ENCODE data around the gene TAS2R14. TPM values are rescaled to one million over a fixed set of nuclear protein-coding genes. Genes with fewer than 3 reads are reported as not detected.

Gene TAS2R14
- polyA plus RNA-seq, 1 of the 3 experiments (the other 2 are of a cell fraction) = 1.4 TPM

DNA sequence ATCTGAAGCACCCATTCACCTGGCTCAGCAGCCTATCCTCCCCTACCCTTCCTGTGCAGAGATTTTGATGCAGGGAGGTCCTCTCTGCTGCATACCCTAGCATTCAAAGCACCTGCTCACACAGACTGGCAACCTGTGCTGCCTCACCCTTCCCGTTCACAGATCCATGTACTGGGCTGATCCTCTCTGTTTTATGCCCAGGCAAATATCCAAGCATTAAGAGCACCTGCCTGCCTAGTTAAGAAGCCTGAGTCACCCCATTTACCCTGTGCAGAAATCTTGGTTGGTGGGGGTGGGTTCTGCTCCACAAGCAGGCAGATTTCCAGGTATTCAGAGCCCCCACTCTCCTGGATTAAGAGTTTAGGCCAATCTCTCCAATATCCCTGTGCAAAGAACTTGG lies 38.1 kb downstream of the TAS2R14 start (continued):
- TF ChIP-seq, protein P1, sequence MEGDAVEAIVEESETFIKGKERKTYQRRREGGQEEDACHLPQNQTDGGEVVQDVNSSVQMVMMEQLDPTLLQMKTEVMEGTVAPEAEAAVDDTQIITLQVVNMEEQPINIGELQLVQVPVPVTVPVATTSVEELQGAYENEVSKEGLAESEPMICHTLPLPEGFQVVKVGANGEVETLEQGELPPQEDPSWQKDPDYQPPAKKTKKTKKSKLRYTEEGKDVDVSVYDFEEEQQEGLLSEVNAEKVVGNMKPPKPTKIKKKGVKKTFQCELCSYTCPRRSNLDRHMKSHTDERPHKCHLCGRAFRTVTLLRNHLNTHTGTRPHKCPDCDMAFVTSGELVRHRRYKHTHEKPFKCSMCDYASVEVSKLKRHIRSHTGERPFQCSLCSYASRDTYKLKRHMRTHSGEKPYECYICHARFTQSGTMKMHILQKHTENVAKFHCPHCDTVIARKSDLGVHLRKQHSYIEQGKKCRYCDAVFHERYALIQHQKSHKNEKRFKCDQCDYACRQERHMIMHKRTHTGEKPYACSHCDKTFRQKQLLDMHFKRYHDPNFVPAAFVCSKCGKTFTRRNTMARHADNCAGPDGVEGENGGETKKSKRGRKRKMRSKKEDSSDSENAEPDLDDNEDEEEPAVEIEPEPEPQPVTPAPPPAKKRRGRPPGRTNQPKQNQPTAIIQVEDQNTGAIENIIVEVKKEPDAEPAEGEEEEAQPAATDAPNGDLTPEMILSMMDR (IDR thresholded peaks at IDR 0.05) = no peak
- TF ChIP-seq SMC3 (IDR thresholded peaks at IDR 0.05; ENCODE audit: low read depth, low read length) (no peak), SIN3A (IDR thresholded peaks at IDR 0.05; ENCODE audit: borderline replicate concordance, low read depth, low read length) (no peak), EP300 (IDR thresholded peaks at IDR 0.05; ENCODE audit: borderline replicate concordance in 1 of 2, low read depth in 1 of 2, low read length in 1 of 2) (no peak)
- TF ChIP-seq, protein P2, sequence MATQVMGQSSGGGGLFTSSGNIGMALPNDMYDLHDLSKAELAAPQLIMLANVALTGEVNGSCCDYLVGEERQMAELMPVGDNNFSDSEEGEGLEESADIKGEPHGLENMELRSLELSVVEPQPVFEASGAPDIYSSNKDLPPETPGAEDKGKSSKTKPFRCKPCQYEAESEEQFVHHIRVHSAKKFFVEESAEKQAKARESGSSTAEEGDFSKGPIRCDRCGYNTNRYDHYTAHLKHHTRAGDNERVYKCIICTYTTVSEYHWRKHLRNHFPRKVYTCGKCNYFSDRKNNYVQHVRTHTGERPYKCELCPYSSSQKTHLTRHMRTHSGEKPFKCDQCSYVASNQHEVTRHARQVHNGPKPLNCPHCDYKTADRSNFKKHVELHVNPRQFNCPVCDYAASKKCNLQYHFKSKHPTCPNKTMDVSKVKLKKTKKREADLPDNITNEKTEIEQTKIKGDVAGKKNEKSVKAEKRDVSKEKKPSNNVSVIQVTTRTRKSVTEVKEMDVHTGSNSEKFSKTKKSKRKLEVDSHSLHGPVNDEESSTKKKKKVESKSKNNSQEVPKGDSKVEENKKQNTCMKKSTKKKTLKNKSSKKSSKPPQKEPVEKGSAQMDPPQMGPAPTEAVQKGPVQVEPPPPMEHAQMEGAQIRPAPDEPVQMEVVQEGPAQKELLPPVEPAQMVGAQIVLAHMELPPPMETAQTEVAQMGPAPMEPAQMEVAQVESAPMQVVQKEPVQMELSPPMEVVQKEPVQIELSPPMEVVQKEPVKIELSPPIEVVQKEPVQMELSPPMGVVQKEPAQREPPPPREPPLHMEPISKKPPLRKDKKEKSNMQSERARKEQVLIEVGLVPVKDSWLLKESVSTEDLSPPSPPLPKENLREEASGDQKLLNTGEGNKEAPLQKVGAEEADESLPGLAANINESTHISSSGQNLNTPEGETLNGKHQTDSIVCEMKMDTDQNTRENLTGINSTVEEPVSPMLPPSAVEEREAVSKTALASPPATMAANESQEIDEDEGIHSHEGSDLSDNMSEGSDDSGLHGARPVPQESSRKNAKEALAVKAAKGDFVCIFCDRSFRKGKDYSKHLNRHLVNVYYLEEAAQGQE (IDR thresholded peaks at IDR 0.05; ENCODE audit: low read depth, low read length) = no peak

DNA sequence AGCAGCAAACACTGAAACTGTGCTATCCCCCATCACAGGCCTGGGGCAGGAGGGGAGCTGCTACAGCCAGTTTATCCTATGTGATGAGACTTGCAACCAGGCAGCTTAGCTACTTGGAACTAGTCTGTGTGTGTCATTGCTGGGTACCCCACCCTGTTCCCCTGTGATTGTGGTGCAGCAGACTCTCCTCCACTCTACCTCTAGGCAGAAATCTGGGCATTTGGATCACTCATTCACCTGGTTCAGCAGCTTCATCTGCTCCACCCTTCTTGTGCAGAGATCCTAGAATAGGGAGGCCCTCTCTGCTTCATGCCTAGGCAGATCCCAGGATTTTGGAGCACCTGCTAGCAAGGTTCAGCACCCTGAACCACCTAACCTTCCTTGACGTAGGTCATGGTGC lies 38.5 kb downstream of the TAS2R14 start:
- no peaks in the 10 kb centered on the region for H4K20me1 ChIP-seq (ENCODE audit: insufficient read depth)
- no peaks in the 10 kb centered on the region for H3K27me3 ChIP-seq (ENCODE audit: insufficient read depth)
- no peaks in the 10 kb centered on the region for H3K9me2 ChIP-seq
- H3K36me3 ChIP-seq (replicated peaks in 1 of 2; ENCODE audit: control insufficient read depth in 1 of 2, insufficient read depth in 2 of 2, low read length in 1 of 2) = peaks cover 0 to 14% of the 10 kb centered on the region in 2 experiments
- TF ChIP-seq JUND (IDR thresholded peaks at IDR 0.05) = no peak
- TF ChIP-seq FOXJ3 (CRISPR knock-in tag; IDR thresholded peaks at IDR 0.05) = no peak
- no peak for TF ChIP-seq ELF1 (IDR thresholded peaks at IDR 0.05)
- no peak for TF ChIP-seq POLR2AphosphoS5 (IDR thresholded peaks at IDR 0.05; ENCODE audit: low read depth, low read length)
- no peak for TF ChIP-seq MEF2A (IDR thresholded peaks at IDR 0.05; ENCODE audit: borderline replicate concordance, low read depth)
- no peak for TF ChIP-seq SIN3A (IDR thresholded peaks at IDR 0.05; ENCODE audit: borderline replicate concordance, low read depth, low read length)
- TF ChIP-seq, protein P3, sequence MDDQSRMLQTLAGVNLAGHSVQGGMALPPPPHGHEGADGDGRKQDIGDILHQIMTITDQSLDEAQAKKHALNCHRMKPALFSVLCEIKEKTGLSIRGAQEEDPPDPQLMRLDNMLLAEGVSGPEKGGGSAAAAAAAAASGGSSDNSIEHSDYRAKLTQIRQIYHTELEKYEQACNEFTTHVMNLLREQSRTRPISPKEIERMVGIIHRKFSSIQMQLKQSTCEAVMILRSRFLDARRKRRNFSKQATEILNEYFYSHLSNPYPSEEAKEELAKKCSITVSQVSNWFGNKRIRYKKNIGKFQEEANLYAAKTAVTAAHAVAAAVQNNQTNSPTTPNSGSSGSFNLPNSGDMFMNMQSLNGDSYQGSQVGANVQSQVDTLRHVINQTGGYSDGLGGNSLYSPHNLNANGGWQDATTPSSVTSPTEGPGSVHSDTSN (IDR thresholded peaks at IDR 0.05) = no peak
- no peak for TF ChIP-seq MXI1 (IDR thresholded peaks at IDR 0.05; ENCODE audit: low read depth, low read length)
- TF ChIP-seq GABPA (IDR thresholded peaks at IDR 0.05; ENCODE audit: low read depth) = no peak
- no peak for TF ChIP-seq CHD2 (IDR thresholded peaks at IDR 0.05; ENCODE audit: low read length, partially characterized antibody)
- TF ChIP-seq NFIC (IDR thresholded peaks at IDR 0.05; ENCODE audit: borderline replicate concordance) = no peak
- no peaks in the 10 kb centered on the region for H3K4me1 ChIP-seq (ENCODE audit: control insufficient read depth in 1 of 2, insufficient read depth in 2 of 2, low read depth in 1 of 2, low read length in 1 of 2)
- ChIA-PET POLR2A (no interaction called here), CTCF (no interaction called here)
- H3K9me3 ChIP-seq = peaks cover 12% of the 10 kb centered on the region; the same call in 1 of the 2 replicates
- no peak overlapping the region for H3K4me3 ChIP-seq (ENCODE audit: low read depth in 2 of 2, low read length in 1 of 2)
- 100% methylated on average over 1 of the region's 1 CpG for WGBS (ENCODE audit: low lambda C conversion rate)
- H3F3A ChIP-seq (replicated peaks; ENCODE audit: insufficient read depth) = no peaks in the 10 kb centered on the region
- no peak overlapping the region for H3K9ac ChIP-seq
- no peak for DNase-seq
- H2AFZ ChIP-seq (ENCODE audit: low read depth) = no peak overlapping the region
- H3K79me2 ChIP-seq (ENCODE audit: insufficient read depth) = peaks cover 9% of the 10 kb centered on the region; the same call in 1 of the 2 replicates
- no peak overlapping the region for H3K4me2 ChIP-seq
- no peak overlapping the region for H3K27ac ChIP-seq (ENCODE audit: low read depth in 2 of 2, low read length in 1 of 2)

All from SK-N-SH (cell line).